ENCODE results near the gene OGFOD2.

Gene OGFOD2

DNA sequence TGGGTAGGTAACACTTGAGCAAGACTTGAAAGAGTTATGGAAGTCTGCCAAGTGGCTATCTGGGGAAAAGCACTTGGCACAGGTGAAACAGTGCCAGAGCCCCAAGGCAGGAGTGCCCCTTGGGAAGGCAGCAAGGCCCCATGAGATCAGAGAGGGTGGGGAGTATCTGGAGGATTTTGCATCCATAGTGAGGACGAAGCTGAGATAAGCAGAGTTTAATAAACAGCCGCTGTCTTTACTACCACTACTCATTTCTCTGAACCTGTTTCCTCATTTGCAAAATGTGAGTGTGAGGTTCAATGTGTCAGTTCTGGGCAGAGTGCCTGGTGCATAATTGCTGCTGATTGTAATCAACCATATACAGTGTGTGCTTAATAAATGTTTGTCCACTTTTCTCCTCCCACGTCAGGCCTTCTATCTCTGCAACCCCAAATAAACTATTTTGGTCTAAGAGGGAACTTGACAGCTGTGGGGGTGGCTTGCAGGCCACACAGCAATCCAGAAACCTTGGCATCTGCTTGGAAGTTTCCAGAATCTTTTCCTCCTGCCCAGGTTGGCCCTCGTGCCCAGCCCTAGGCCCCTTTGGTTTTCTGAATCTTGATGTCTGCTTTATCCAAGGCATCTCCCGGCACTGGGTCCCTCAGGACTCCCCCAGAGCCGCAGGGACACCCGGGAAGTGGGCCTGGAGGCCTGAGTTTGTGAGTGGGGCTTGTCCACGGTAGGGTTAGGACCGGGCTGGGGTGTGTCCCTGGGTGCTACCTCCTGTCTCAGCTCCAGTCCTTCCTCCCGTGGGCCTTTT lies 13.3 kb upstream of the OGFOD2 start:
- no peak for TF ChIP-seq FOXP2 (optimal IDR thresholded peaks at IDR 0.05; ENCODE audit: borderline replicate concordance, extremely low read depth, extremely low read length, insufficient read depth)
- TF ChIP-seq REST (IDR thresholded peaks at IDR 0.05; ENCODE audit: insufficient read depth in 1 of 2, low read depth in 2 of 2, low read length in 2 of 2) = no peak
- no peak for TF ChIP-seq SIN3A (IDR thresholded peaks at IDR 0.05; ENCODE audit: borderline replicate concordance, insufficient read depth, low read length)
- no peak for TF ChIP-seq TAF1 (IDR thresholded peaks at IDR 0.05; ENCODE audit: borderline replicate concordance, insufficient read depth, low read length)
- TF ChIP-seq POLR2AphosphoS5 (IDR thresholded peaks at IDR 0.05; ENCODE audit: low read depth, low read length) = no peak

GRCh38 chr12:122963941-122964265 lies 11.1 kb upstream of the OGFOD2 start:
- TF ChIP-seq TAF1 (IDR thresholded peaks at IDR 0.05; ENCODE audit: borderline replicate concordance, insufficient read depth, low read length) = no peak
- TF ChIP-seq POLR2AphosphoS5 (IDR thresholded peaks at IDR 0.05; ENCODE audit: low read depth, low read length) = no peak
- TF ChIP-seq REST (IDR thresholded peaks at IDR 0.05; ENCODE audit: insufficient read depth in 1 of 2, low read depth in 2 of 2, low read length in 2 of 2) = no peak
- TF ChIP-seq SIN3A (IDR thresholded peaks at IDR 0.05; ENCODE audit: borderline replicate concordance, insufficient read depth, low read length) = no peak
- TF ChIP-seq FOXP2 (optimal IDR thresholded peaks at IDR 0.05; ENCODE audit: borderline replicate concordance, extremely low read depth, extremely low read length, insufficient read depth) = no peak

- TF ChIP-seq REST (IDR thresholded peaks at IDR 0.05; ENCODE audit: insufficient read depth in 1 of 2, low read depth in 2 of 2, low read length in 2 of 2) = no peak
Observed at GRCh38 chr12:122964439-122965257, 10.4 kb upstream of the OGFOD2 start.

GRCh38 chr12:122965321-122965751 lies 9.7 kb upstream of the OGFOD2 start:
- no peak for TF ChIP-seq FOXP2 (optimal IDR thresholded peaks at IDR 0.05; ENCODE audit: borderline replicate concordance, extremely low read depth, extremely low read length, insufficient read depth)
- no peak for TF ChIP-seq REST (IDR thresholded peaks at IDR 0.05; ENCODE audit: insufficient read depth in 1 of 2, low read depth in 2 of 2, low read length in 2 of 2)
- TF ChIP-seq POLR2AphosphoS5 (IDR thresholded peaks at IDR 0.05; ENCODE audit: low read depth, low read length) = no peak
- TF ChIP-seq SIN3A (IDR thresholded peaks at IDR 0.05; ENCODE audit: borderline replicate concordance, insufficient read depth, low read length) = no peak
- no peak for TF ChIP-seq TAF1 (IDR thresholded peaks at IDR 0.05; ENCODE audit: borderline replicate concordance, insufficient read depth, low read length)

Measured in PFSK-1 (cell line).